Mucosa of gallbladder (tissue), 1 donor: ENCODE measurements around the gene SPOCD1. TPM values are rescaled to one million over a fixed set of nuclear protein-coding genes. Genes with fewer than 3 reads are reported as not detected.
A peak's percentile ranks its signal among the peaks of the same experiment; 100 is the strongest.

Experiments
- DNase-seq: peaks from one replicate; pipeline ENCODE4 v3.0.0-alpha.2; 2020; ENCODE audit warnings: low spot score
- total RNA-seq: library from RNA; stranded (reverse); gene quantifications from one replicate; pipeline ENCODE4 v1.2.1, GENCODE V29; 2021
- donor health status: DM: no; HTN: no; CAD: no.

Gene SPOCD1
- total RNA-seq, 1 donor from 2014 or later: 1.8 TPM

GRCh38 chr1:31771891-31772668 is 43.7 kb downstream of the SPOCD1 start:
- no peak for DNase-seq

- peak; percentile 50 for DNase-seq
Measured at GRCh38 chr1:31769720-31770390, 46.0 kb downstream of the SPOCD1 start.

- no peak for DNase-seq
Measured at GRCh38 chr1:31768939-31769704, 46.7 kb downstream of the SPOCD1 start.

- no peak for DNase-seq
Measured at GRCh38 chr1:31768407-31768907, 47.4 kb downstream of the SPOCD1 start.

- no peak for DNase-seq
Measured at GRCh38 chr1:31767225-31767624, 48.6 kb downstream of the SPOCD1 start.

- no peak for DNase-seq
Measured at GRCh38 chr1:31765516-31765915, 50.3 kb downstream of the SPOCD1 start.

- no peak for DNase-seq
Measured at GRCh38 chr1:31765041-31765467, 50.8 kb downstream of the SPOCD1 start.

GRCh38 chr1:31764312-31765040 is 51.3 kb downstream of the SPOCD1 start, which contains the start of gene ADGRB2:
Gene ADGRB2, minus strand, starts transcription at chr1:31764340. Its CDS starts 7,119 bp downstream, at chr1:31757221.
- no peak for DNase-seq

GRCh38 chr1:31763671-31764311 is 52.0 kb downstream of the SPOCD1 start:
- no peak for DNase-seq

- DNase-seq: peak; percentile 54
Measured at GRCh38 chr1:31762726-31763670, 52.8 kb downstream of the SPOCD1 start.

GRCh38 chr1:31762323-31762722 is 53.5 kb downstream of the SPOCD1 start:
- DNase-seq: no peak

GRCh38 chr1:31761883-31762282 is 53.9 kb downstream of the SPOCD1 start:
- no peak for DNase-seq

GRCh38 chr1:31760471-31761470 is 55.1 kb downstream of the SPOCD1 start:
- peak; percentile 47 for DNase-seq

- no peak for DNase-seq
Measured at GRCh38 chr1:31759298-31760023, 56.4 kb downstream of the SPOCD1 start.

- no peak for DNase-seq
Measured at GRCh38 chr1:31758823-31759222, 57.0 kb downstream of the SPOCD1 start.

- no peak for DNase-seq
Measured at GRCh38 chr1:31757989-31758388, 57.8 kb downstream of the SPOCD1 start.

GRCh38 chr1:31757204-31757679 is 58.6 kb downstream of the SPOCD1 start:
- no peak for DNase-seq

GRCh38 chr1:31756578-31756977 is 59.2 kb downstream of the SPOCD1 start:
- DNase-seq: no peak
